Stomach (tissue), 9 donors: ENCODE results near the gene KPNA3. TPM values are rescaled to one million over a fixed set of nuclear protein-coding genes. Genes with fewer than 3 reads are reported as not detected.

Source experiments
- DNase-seq, 2 donors: peaks; one replicate each; pipeline versions ENCODE4 v3.0.0 to v3.0.0-alpha.2; 2013 to 2019
- H3K27ac ChIP-seq, 5 donors: fragments of 200-600 bp in 4 of 5; sonication (generic) in 4 of 5; one replicate each; pipeline ENCODE4 v1.5.1; 2013 to 2019; ENCODE audit warnings: mild to moderate bottlenecking in 1 of 5, moderate library complexity in 1 of 5
- H3K27me3 ChIP-seq, 3 donors: fragments of 200-600 bp; sonication (generic); one replicate each; pipeline ENCODE4 v1.5.1; 2017 to 2019; ENCODE audit warnings: mixed run types in 1 of 3
- H3K36me3 ChIP-seq, 4 donors: fragments of 200-600 bp; sonication (generic); 1 replicate in 3 of 4; 2 replicates in 1 of 4; pipeline ENCODE4 v1.5.1; 2016 to 2019
- H3K4me1 ChIP-seq, 4 donors: fragments of 200-600 bp; sonication (generic); one replicate each; pipeline ENCODE4 v1.5.1; 2016 to 2019
- H3K4me3 ChIP-seq, 4 donors: fragments of 200-600 bp; sonication (generic) in 3 of 4; one replicate each; pipeline ENCODE4 v1.5.1; 2016 to 2019; ENCODE audit warnings: mild to moderate bottlenecking in 1 of 4
- H3K9me3 ChIP-seq, 4 donors: fragments of 200-600 bp; sonication (generic); one replicate each; pipeline ENCODE4 v1.5.1; 2016 to 2019
- CTCF ChIP-seq, 7 experiments: fragments of 450-650 bp in 4 of 7; fragments of 200-600 bp in 3 of 7; sonication (generic) in 3 of 7; IDR thresholded peaks; one replicate each; pipeline ENCODE4 v1.5.1; 2016 to 2019; ENCODE audit warnings: antibody characterized with exemption in 7 of 7, control low read depth in 2 of 7, mild to moderate bottlenecking in 1 of 7
- EP300 ChIP-seq: sonication (generic); formaldehyde crosslinking; IDR thresholded peaks from one replicate; pipeline ENCODE4 v1.6.1; 2017; ENCODE audit warnings: antibody characterized with exemption
- POLR2A ChIP-seq, 4 donors: fragments of 450-650 bp; IDR thresholded peaks; one replicate each; pipeline ENCODE4 v1.6.1; 2016; ENCODE audit warnings: antibody characterized with exemption in 4 of 4, control low read depth in 2 of 4, mild to moderate bottlenecking in 1 of 4, moderate library complexity in 1 of 4
- POLR2AphosphoS5 ChIP-seq, 3 donors: sonication (generic); formaldehyde crosslinking; IDR thresholded peaks; one replicate each; pipeline ENCODE4 v1.6.1; 2016; ENCODE audit warnings: antibody characterized with exemption in 3 of 3
- WGBS, 5 donors: extraction: QIAGEN DNeasy Blood & Tissue Kit in 3 of 5; methylation state at CpG; one replicate each; pipeline versions ENCODE4 v1.1.5 to v1.1.7; 2013 to 2018; 5-methylcytosine and 5-hydroxymethylcytosine counted together
- intact Hi-C: fragments of 100-400 bp; cut with DNase I; formaldehyde crosslinking; loops from one replicate; pipeline ENCODE4 v1.15.1; 2023; ENCODE audit warnings: low total_unique reads
- polyA plus RNA-seq, 3 donors: library from polyadenylated mRNA; stranded (reverse); fragments of 200-250 nt; gene quantifications; one replicate each; pipeline ENCODE4 v1.2.3, GENCODE V29; 2013
- total RNA-seq, 5 donors: library from RNA; depleted of rRNA; stranded (reverse); fragments of >200 nt; gene quantifications; one replicate each; pipeline versions ENCODE4 v1.1.0 to v1.2.3, GENCODE V29; 2014 to 2016
- donor health status: healthy with polysubstance abuse.
- donor health status: Bipolar disorder and iron deficiency.
- donor health status: healthy.

Gene KPNA3
- total and polyA plus RNA-seq, 8 donors = 4.3 to 65.9 (median 14.9) TPM

- WGBS, 5 donors = 76 to 86% (median 82%) methylated on average over 7 of the region's 7 CpGs
- DNase-seq = no peak
- Histone ChIP-seq H3K27me3 (peaks cover 0 to 5% (median 0%) of the 10 kb centered on the region in 3 donors), H3K4me1 (peaks cover 0 to 7% (median 0%) of the 10 kb centered on the region in 4 donors), H3K4me3 (no peak overlapping the region), H3K36me3 (no peaks in the 10 kb centered on the region), H3K27ac (no peak overlapping the region), H3K9me3 (no peaks in the 10 kb centered on the region)
- TF ChIP-seq EP300 (no peak), POLR2AphosphoS5 (IDR thresholded peaks at IDR 0.05) (no peak)
- intact Hi-C loops = no loop called here
Measured at GRCh38 chr13:49814551-49815270, 22.2 kb upstream of the KPNA3 start.

GRCh38 chr13:49812812-49813211 lies 20.3 kb upstream of the KPNA3 start:
- H3K27ac ChIP-seq = no peak overlapping the region
- intact Hi-C loops = no loop called here

DNA sequence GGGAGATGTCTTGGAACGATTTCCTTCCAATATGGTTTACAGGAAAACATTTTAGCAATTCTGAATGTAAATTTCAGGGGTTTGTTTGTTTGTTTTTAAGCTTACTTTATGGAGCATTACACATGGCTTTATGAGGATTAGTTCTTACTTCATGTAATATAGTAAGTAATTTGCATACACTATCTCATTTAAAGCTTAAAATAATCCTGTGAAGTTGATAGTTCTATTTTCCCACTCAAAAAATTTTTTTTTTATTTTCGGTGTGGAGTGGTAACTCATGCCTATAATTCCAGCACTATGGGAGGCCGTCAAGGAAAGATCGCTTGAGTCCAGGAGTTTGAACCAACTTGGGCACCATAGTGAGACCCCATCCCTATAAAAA lies 19.0 kb upstream of the KPNA3 start:
- H3K4me3 ChIP-seq = no peak overlapping the region
- TF ChIP-seq POLR2AphosphoS5 (IDR thresholded peaks at IDR 0.05) (no peak), CTCF (IDR thresholded peaks at IDR 0.05) (no peak), POLR2A (IDR thresholded peaks at IDR 0.05) (no peak), EP300 (no peak)
- intact Hi-C loops = no loop called here
- DNase-seq = no peak
- 85 to 90% (median 88%) methylated on average over 4 of the region's 4 CpGs for WGBS, 5 donors
- no peaks in the 10 kb centered on the region for H3K36me3 ChIP-seq
- H3K9me3 ChIP-seq = no peaks in the 10 kb centered on the region
- peaks cover 0 to 7% (median 0%) of the 10 kb centered on the region in 4 donors for H3K4me1 ChIP-seq
- peaks cover 0 to 15% (median 0%) of the 10 kb centered on the region in 3 donors for H3K27me3 ChIP-seq
- H3K27ac ChIP-seq = no peak overlapping the region

More at GRCh38 chr13:49812812-49813211, 20.3 kb upstream of the KPNA3 start:
- DNase-seq = no peak
- Histone ChIP-seq H3K9me3 (no peaks in the 10 kb centered on the region), H3K4me3 (no peak overlapping the region), H3K4me1 (peaks cover 0 to 7% (median 0%) of the 10 kb centered on the region in 4 donors), H3K36me3 (no peaks in the 10 kb centered on the region), H3K27me3 (peaks cover 0 to 11% (median 0%) of the 10 kb centered on the region in 3 donors)
- TF ChIP-seq POLR2AphosphoS5 (IDR thresholded peaks at IDR 0.05) (no peak), EP300 (no peak), CTCF (IDR thresholded peaks at IDR 0.05) (no peak), POLR2A (IDR thresholded peaks at IDR 0.05) (no peak)
- WGBS, 5 donors = 51 to 61% (median 56%) methylated on average over 4 of the region's 4 CpGs

DNA sequence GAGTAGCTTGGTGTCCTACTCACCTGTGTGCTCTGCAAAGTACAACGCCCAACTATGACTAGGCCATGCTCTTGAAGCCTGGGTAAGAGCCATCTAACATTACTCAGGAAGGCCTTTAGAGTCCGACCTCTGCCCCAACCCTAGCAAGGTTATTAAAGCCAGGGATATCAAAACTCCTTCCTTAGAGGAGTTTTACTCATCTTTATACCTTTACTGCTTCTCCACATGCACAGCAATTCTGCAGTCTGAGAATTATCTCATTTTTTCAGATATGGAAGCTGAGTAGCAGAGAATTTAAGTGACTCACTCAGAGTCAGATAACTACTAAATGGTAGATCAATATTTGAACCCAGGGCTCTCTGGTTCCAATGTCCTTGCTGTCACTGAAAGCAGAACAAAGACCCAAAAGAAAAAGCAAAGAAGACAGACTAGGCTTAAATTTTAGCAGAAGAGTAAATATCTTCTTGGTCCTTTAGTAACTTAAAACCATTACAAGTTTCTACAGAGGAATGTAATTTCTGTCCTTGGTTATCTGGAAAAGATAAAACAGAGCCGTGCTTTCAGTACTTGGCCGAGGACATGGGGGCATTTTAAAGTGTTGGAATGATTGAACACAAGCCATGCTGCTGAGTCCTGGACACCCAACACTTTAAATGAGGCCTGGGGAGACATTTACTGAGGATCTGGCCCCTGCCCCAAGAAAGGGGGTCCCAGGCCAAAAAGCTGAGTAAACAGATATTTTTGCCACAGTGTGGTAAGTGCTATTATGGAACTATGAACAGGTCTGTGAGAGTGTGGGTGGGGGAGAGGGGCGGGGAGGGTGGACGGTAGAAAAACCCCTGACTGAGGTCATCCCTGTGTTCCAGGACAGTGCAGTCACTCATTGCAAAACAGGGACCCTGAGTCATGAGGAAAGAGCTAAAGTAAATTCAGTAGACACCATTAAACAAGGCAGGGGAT lies 18.4 kb upstream of the KPNA3 start:
- intact Hi-C loops = no loop called here
- H3K36me3 ChIP-seq = no peaks in the 10 kb centered on the region
- TF ChIP-seq CTCF (IDR thresholded peaks at IDR 0.05) = no peak
- WGBS, 5 donors = 49 to 61% (median 54%) methylated on average over 6 of the region's 6 CpGs
- no peak overlapping the region for H3K4me3 ChIP-seq
- H3K27me3 ChIP-seq = peaks cover 0 to 14% (median 0%) of the 10 kb centered on the region in 3 donors
- no peaks in the 10 kb centered on the region for H3K9me3 ChIP-seq
- no peak overlapping the region for H3K27ac ChIP-seq
- DNase-seq = no peak
- H3K4me1 ChIP-seq = peaks cover 0 to 7% (median 0%) of the 10 kb centered on the region in 4 donors
